H1 (cell line): ENCODE results near the gene PCBP2. TPM values are rescaled to one million over a fixed set of nuclear protein-coding genes. Genes with fewer than 3 reads are reported as not detected.
A peak's percentile ranks its signal among the peaks of the same experiment; 100 is the strongest.
"Not testable (repeated sequence)": the region's sequence is repeated elsewhere in the genome, so short reads cannot be mapped to it uniquely, and the experiment has no call there.

Source experiments
- CTCF ChIA-PET: fragments of 300-600 bp; sonication (Branson Sonifier 250); formaldehyde crosslinking; loops from one replicate; lab custom pipeline; 2021; ENCODE audit not compliant: partially characterized antibody; lab: Charles Lee
- POLR2A ChIA-PET: fragments of 300-600 bp; sonication (Branson Sonifier 250); formaldehyde crosslinking; loops from one replicate; lab custom pipeline; 2021; ENCODE audit warnings: inconsistent platforms; ENCODE audit not compliant: partially characterized antibody; lab: Charles Lee
- DNase-seq, 2 experiments: peaks; one replicate each; pipeline versions ENCODE4 v3.0.0 to v3.0.0-alpha.2; 2010 to 2022; ENCODE audit warnings: low spot score in 2 of 2, low read depth in 1 of 2, mixed read lengths in 1 of 2
- FAIRE-seq: peaks from 2 replicates; lab custom pipeline; 2011; peaks lifted over from hg19 to GRCh38; lab: Jason Lieb, UNC
- H2AFZ ChIP-seq: 2 replicates; pipeline ENCODE4 v1.8.1; 2012; ENCODE audit warnings: low read length, inconsistent platforms
- H2AK5ac ChIP-seq: 2 replicates; pipeline ENCODE4 v1.6.1; 2013; ENCODE audit warnings: low read depth, low read length
- H2BK120ac ChIP-seq: replicated peaks from 2 replicates; pipeline ENCODE3; 2013; ENCODE audit warnings: low read depth, low read length, inconsistent platforms
- H2BK12ac ChIP-seq: 2 replicates; pipeline ENCODE4 v1.6.1; 2013; ENCODE audit warnings: low read depth, low read length
- H2BK15ac ChIP-seq: 2 replicates; pipeline ENCODE4 v1.6.1; 2013; ENCODE audit warnings: low read length
- H2BK20ac ChIP-seq: 2 replicates; pipeline ENCODE4 v1.6.1; 2013; ENCODE audit warnings: low read length
- H2BK5ac ChIP-seq: 2 replicates; pipeline ENCODE4 v1.6.1; 2013; ENCODE audit warnings: low read depth, low read length
- H3K14ac ChIP-seq: 2 replicates; pipeline ENCODE4 v1.6.1; 2013; ENCODE audit warnings: inconsistent platforms; ENCODE audit not compliant: insufficient read length
- H3K18ac ChIP-seq: 2 replicates; pipeline ENCODE4 v1.6.1; 2013; ENCODE audit warnings: low read length; ENCODE audit errors: extremely low read depth
- H3K23ac ChIP-seq: 2 replicates; pipeline ENCODE4 v1.6.1; 2013; ENCODE audit warnings: inconsistent platforms; ENCODE audit not compliant: insufficient read length
- H3K23me2 ChIP-seq: 2 replicates; pipeline ENCODE4 v1.6.1; 2013; ENCODE audit warnings: low read depth, low read length
- H3K27ac ChIP-seq: 2 replicates; pipeline ENCODE4 v1.6.1; 2011; ENCODE audit warnings: low read depth, low read length, inconsistent platforms
- H3K27me3 ChIP-seq, 4 experiments: replicated peaks in 1 of 4; 1 replicate in 1 of 4; 2 replicates in 3 of 4; pipeline versions ENCODE4 v1.6.1 to v1.8.1; 2011 to 2013; ENCODE audit warnings: low read length in 3 of 4, mild to moderate bottlenecking in 3 of 4, inconsistent platforms in 2 of 4, mixed read lengths in 2 of 4, moderate library complexity in 1 of 4; ENCODE audit not compliant: control insufficient read depth in 3 of 4, insufficient read depth in 3 of 4; ENCODE audit errors: extremely low read depth in 1 of 4
- H3K36me3 ChIP-seq, 4 experiments: 2 replicates each; pipeline versions ENCODE4 v1.6.1 to v1.8.1; 2011 to 2013; ENCODE audit warnings: mild to moderate bottlenecking in 4 of 4, low read length in 3 of 4, moderate library complexity in 2 of 4, control low read depth in 1 of 4, inconsistent platforms in 1 of 4; ENCODE audit not compliant: insufficient read depth in 4 of 4, control insufficient read depth in 2 of 4
- H3K4ac ChIP-seq: replicated peaks from 2 replicates; pipeline ENCODE3; 2013; ENCODE audit warnings: low read length, low read depth, mixed read lengths, inconsistent platforms; ENCODE audit not compliant: insufficient read length
- H3K4me1 ChIP-seq, 4 experiments: replicated peaks in 1 of 4; 1 replicate in 1 of 4; 2 replicates in 3 of 4; pipeline versions ENCODE4 v1.6.1 to v1.8.1; 2011 to 2013; ENCODE audit warnings: low read length in 3 of 4, inconsistent platforms in 2 of 4, mixed read lengths in 1 of 4; ENCODE audit not compliant: insufficient read depth in 4 of 4, control insufficient read depth in 3 of 4
- H3K4me2 ChIP-seq, 2 experiments: 2 replicates each; pipeline versions ENCODE4 v1.6.1 to v1.8.1; 2011 to 2013; ENCODE audit warnings: low read depth in 2 of 2, low read length in 2 of 2, control low read depth in 1 of 2, inconsistent platforms in 1 of 2, mild to moderate bottlenecking in 1 of 2; ENCODE audit not compliant: insufficient read depth in 1 of 2
- H3K4me3 ChIP-seq, 4 experiments: fragments of 200-600, 300-600 bp in 1 of 4; sonication (generic), shearing (Covaris generic), sonication (Bioruptor Twin) in 1 of 4; 2 replicates each; pipeline versions ENCODE4 v1.5.1 to v1.8.1; 2011 to 2016; ENCODE audit warnings: low read length in 4 of 4, low read depth in 3 of 4, control low read depth in 2 of 4, inconsistent platforms in 2 of 4, mild to moderate bottlenecking in 2 of 4, mixed read lengths in 1 of 4, moderate library complexity in 1 of 4; ENCODE audit not compliant: insufficient read depth in 2 of 4; ENCODE audit errors: extremely low read depth in 1 of 4
- H3K56ac ChIP-seq: replicated peaks from 2 replicates; pipeline ENCODE3; 2013; ENCODE audit warnings: low read depth, mild to moderate bottlenecking, mixed read lengths, low read length, inconsistent platforms; ENCODE audit not compliant: insufficient read length
- H3K79me1 ChIP-seq: 2 replicates; pipeline ENCODE4 v1.6.1; 2013; ENCODE audit warnings: low read depth, low read length, control low read depth
- H3K79me2 ChIP-seq, 2 experiments: 2 replicates each; pipeline versions ENCODE4 v1.6.1 to v1.8.1; 2012 to 2013; ENCODE audit warnings: low read length in 2 of 2, mild to moderate bottlenecking in 2 of 2, inconsistent platforms in 1 of 2; ENCODE audit not compliant: insufficient read depth in 2 of 2, control insufficient read depth in 1 of 2
- H3K9ac ChIP-seq, 4 experiments: replicated peaks in 1 of 4; 1 replicate in 1 of 4; 2 replicates in 3 of 4; pipeline versions ENCODE4 v1.6.1 to v1.8.1; 2011 to 2013; ENCODE audit warnings: low read depth in 3 of 4, low read length in 3 of 4, control low read depth in 2 of 4, mild to moderate bottlenecking in 2 of 4, moderate library complexity in 2 of 4, inconsistent platforms in 1 of 4; ENCODE audit errors: extremely low read depth in 1 of 4
- H3K9me3 ChIP-seq, 2 experiments: 2 replicates each; pipeline versions ENCODE4 v1.6.1 to v1.8.1; 2012 to 2013; ENCODE audit warnings: mild to moderate bottlenecking in 2 of 2, moderate library complexity in 2 of 2, control low read depth in 1 of 2, inconsistent platforms in 1 of 2, low read depth in 1 of 2, low read length in 1 of 2, mixed read lengths in 1 of 2; ENCODE audit not compliant: insufficient read depth in 2 of 2
- H4K20me1 ChIP-seq, 2 experiments: replicated peaks in 1 of 2; 2 replicates each; pipeline versions ENCODE3 to v1.8.1; 2011 to 2013; ENCODE audit warnings: inconsistent platforms in 2 of 2, low read length in 2 of 2, mild to moderate bottlenecking in 1 of 2; ENCODE audit not compliant: insufficient read depth in 2 of 2, control insufficient read depth in 1 of 2
- H4K5ac ChIP-seq: 2 replicates; pipeline ENCODE4 v1.6.1; 2013; ENCODE audit warnings: low read length, low read depth, mixed read lengths, inconsistent platforms; ENCODE audit not compliant: insufficient read length
- H4K8ac ChIP-seq: 2 replicates; pipeline ENCODE4 v1.8.0; 2013; ENCODE audit warnings: mild to moderate bottlenecking, moderate library complexity, low read length, inconsistent platforms; ENCODE audit not compliant: insufficient read depth; ENCODE audit errors: extremely low read depth
- H4K91ac ChIP-seq: replicated peaks from 2 replicates; pipeline ENCODE3; 2013; ENCODE audit warnings: low read length, mixed read lengths, inconsistent platforms; ENCODE audit not compliant: insufficient read length
- POLR2A ChIP-seq, 2 experiments: IDR thresholded peaks; 1 replicate in 1 of 2; 2 replicates in 1 of 2; pipeline ENCODE4 v1.6.1; 2011; ENCODE audit warnings: low read depth in 2 of 2, low read length in 2 of 2, mild to moderate bottlenecking in 2 of 2; ENCODE audit errors: control extremely low read depth in 1 of 2
- POLR2AphosphoS5 ChIP-seq: IDR thresholded peaks from 2 replicates; pipeline ENCODE4 v1.6.1; 2011; ENCODE audit warnings: low read depth, low read length
- SP4 ChIP-seq: IDR thresholded peaks from 2 replicates; pipeline ENCODE4 v1.6.1; 2012; ENCODE audit warnings: low read length, inconsistent platforms
- WGBS, 2 experiments: shearing (Covaris generic) in 1 of 2; methylation state at CpG; one replicate each; pipeline versions ENCODE4 v1.1.6 to v1.1.7; 2013 to 2015; ENCODE audit warnings: low lambda C conversion rate in 2 of 2, mixed read lengths in 2 of 2, inconsistent platforms in 1 of 2, low coverage in 1 of 2, missing lambda C conversion rate in 1 of 2; ENCODE audit not compliant: insufficient replicate concordance in 2 of 2, insufficient coverage in 1 of 2, insufficient read length in 1 of 2; ENCODE audit errors: extremely low coverage in 1 of 2, missing lambda C conversion rate in 1 of 2; 5-methylcytosine and 5-hydroxymethylcytosine counted together
- polyA plus RNA-seq, 7 experiments: library from polyadenylated mRNA; depleted of rRNA in 3 of 7; stranded (reverse) in 5 of 7; unstranded in 2 of 7; fragments of >200 nt in 5 of 7; fragments of 200-250 nt in 2 of 7; gene quantifications; 1 replicate in 5 of 7; 2 replicates in 1 of 7; 4 replicates in 1 of 7; pipeline versions ENCODE4 v1.2.1 to v1.2.3, GENCODE V29; 2011 to 2013; ENCODE audit warnings: missing spikeins in 2 of 7, mixed read lengths in 2 of 7
- total RNA-seq: library from RNA; stranded (reverse); fragmentation: NEBNext Ultra II Directional; extraction: Animal tissue kit (Norgen Biotek cat#: 25700); gene quantifications from 2 replicates; pipeline ENCODE4 v1.2.1, GENCODE V29; 2021

Gene PCBP2
- total and polyA plus RNA-seq, 2 of the 8 experiments (the other 6 are each of a cell fraction or from before 2014, with no cell fraction given) = 470 to 1,123 TPM

- CTCF ChIA-PET = interaction anchor here (0.6 to 9.0 kb wide), 26 partner anchors 8 to 718 kb away, joined by 3 to 105 read pairs (median 5); partner anchors contain the start of genes MAP3K12, NPFF and TARBP2
- 85% methylated on average over 6 of the region's 6 CpGs; no CpG with 5 or more reads in 1 of the 2 experiments for WGBS, 2 experiments
- not testable (repeated sequence) for H3K27ac ChIP-seq, DNase-seq, FAIRE-seq, H3K4me1 ChIP-seq, H3K79me1 ChIP-seq, H2BK12ac ChIP-seq, H4K91ac ChIP-seq, H3K9me3 ChIP-seq, H3K4me3 ChIP-seq, H3K23ac ChIP-seq, H3K18ac ChIP-seq, H2BK5ac ChIP-seq, H2BK15ac ChIP-seq, H3K56ac ChIP-seq, H3K79me2 ChIP-seq, H2BK20ac ChIP-seq, H2AFZ ChIP-seq, H3K14ac ChIP-seq, H2AK5ac ChIP-seq, H3K27me3 ChIP-seq, H3K9ac ChIP-seq, H2BK120ac ChIP-seq, H3K4ac ChIP-seq, H3K23me2 ChIP-seq, H3K4me2 ChIP-seq
- Histone ChIP-seq H3K36me3 (peaks cover 19 to 90% (median 52%) of the 10 kb centered on the region in 4 experiments), H4K20me1 (peaks cover 23 to 24% of the 10 kb centered on the region in 2 experiments)
- POLR2A ChIA-PET = interaction anchor here (0.9 to 67.0 kb wide), 14 partner anchors 13 to 266 kb away, joined by 3 to 3397 read pairs (median 7); partner anchors contain the start of genes AAAS, MAP3K12, NPFF and PCBP2
- TF ChIP-seq POLR2AphosphoS5 (0 out of 2 replicates have a peak, but pooled peaks have one; percentile 20), SP4 (0 out of 2 replicates have a peak, but pooled peaks have one; percentile 16), POLR2A (IDR thresholded peaks at IDR 0.05; ENCODE audit: control extremely low read depth in 1 of 2, low read depth in 2 of 2, low read length in 2 of 2) (peak in 1 of 2 experiments; percentile 7; a peak in 2 of 3 replicates)
- TF ChIP-seq, all 59 proteins: peak for 3; not testable (repeated sequence) for 56
- H4K5ac ChIP-seq, H4K8ac ChIP-seq: not testable (repeated sequence)
These were observed 29.6 kb downstream of the PCBP2 start for GRCh38 chr12:53481458-53481857.
